H9 (cell line): ENCODE data around the gene SMG7. TPM values are rescaled to one million over a fixed set of nuclear protein-coding genes. Genes with fewer than 3 reads are reported as not detected.

Experiments used
- DNase-seq: peaks from one replicate; pipeline ENCODE4 v3.0.0-alpha.2; 2017
- H2AFZ ChIP-seq: one replicate; pipeline ENCODE4 v1.6.1; 2013; ENCODE audit warnings: mild to moderate bottlenecking, low read length, control low read depth, moderate library complexity
- H2AK5ac ChIP-seq: 2 replicates; pipeline ENCODE4 v1.6.1; 2013; ENCODE audit warnings: low read length, control low read depth, mixed read lengths; ENCODE audit not compliant: insufficient read length
- H2BK120ac ChIP-seq: one replicate; pipeline ENCODE4 v1.6.1; 2013; ENCODE audit warnings: low read depth, mild to moderate bottlenecking, low read length, control low read depth, inconsistent platforms; ENCODE audit not compliant: poor library complexity, severe bottlenecking
- H2BK12ac ChIP-seq: 2 replicates; pipeline ENCODE4 v1.6.1; 2013; ENCODE audit warnings: low read length, control low read depth, mixed read lengths, low read depth; ENCODE audit not compliant: insufficient read length
- H2BK15ac ChIP-seq: 2 replicates; pipeline ENCODE4 v1.6.1; 2013; ENCODE audit warnings: low read depth, low read length, control low read depth
- H2BK20ac ChIP-seq: one replicate; pipeline ENCODE4 v1.6.1; 2013; ENCODE audit warnings: low read depth, mild to moderate bottlenecking, low read length, control low read depth, inconsistent platforms; ENCODE audit not compliant: poor library complexity, severe bottlenecking
- H2BK5ac ChIP-seq: 2 replicates; pipeline ENCODE4 v1.6.1; 2013; ENCODE audit warnings: low read length, control low read depth, mixed read lengths; ENCODE audit not compliant: insufficient read length
- H3K14ac ChIP-seq: 2 replicates; pipeline ENCODE4 v1.6.1; 2013; ENCODE audit warnings: low read length, control low read depth; ENCODE audit not compliant: insufficient read depth
- H3K18ac ChIP-seq: 2 replicates; pipeline ENCODE4 v1.6.1; 2013; ENCODE audit warnings: low read depth, mild to moderate bottlenecking, mixed read lengths, low read length, control low read depth; ENCODE audit not compliant: insufficient read length
- H3K23ac ChIP-seq: 2 replicates; pipeline ENCODE4 v1.6.1; 2013; ENCODE audit warnings: low read length, control low read depth, mixed read lengths, low read depth; ENCODE audit not compliant: insufficient read length
- H3K23me2 ChIP-seq: 2 replicates; pipeline ENCODE4 v1.6.1; 2013; ENCODE audit warnings: low read depth, mild to moderate bottlenecking, mixed read lengths, low read length, control low read depth; ENCODE audit not compliant: insufficient read length, poor library complexity, severe bottlenecking
- H3K27ac ChIP-seq: 2 replicates; pipeline ENCODE4 v1.5.1; 2013; ENCODE audit warnings: low read length, control low read depth, mixed read lengths, low read depth; ENCODE audit not compliant: insufficient read length
- H3K27me3 ChIP-seq: 2 replicates; pipeline ENCODE4 v1.6.1; 2013; ENCODE audit warnings: low read length, control low read depth, inconsistent platforms; ENCODE audit not compliant: insufficient read depth
- H3K4ac ChIP-seq: 2 replicates; pipeline ENCODE4 v1.6.1; 2013; ENCODE audit warnings: low read depth, mild to moderate bottlenecking, control low read depth, inconsistent platforms, low read length, moderate library complexity
- H3K4me1 ChIP-seq: 2 replicates; pipeline ENCODE4 v1.6.1; 2013; ENCODE audit warnings: low read length, control low read depth, inconsistent platforms; ENCODE audit not compliant: insufficient read depth
- H3K4me2 ChIP-seq: 2 replicates; pipeline ENCODE4 v1.6.1; 2013; ENCODE audit warnings: low read length, control low read depth, mixed read lengths; ENCODE audit not compliant: insufficient read length, insufficient read depth
- H3K56ac ChIP-seq: 2 replicates; pipeline ENCODE4 v1.6.1; 2013; ENCODE audit warnings: low read depth, mild to moderate bottlenecking, mixed read lengths, low read length, control low read depth; ENCODE audit not compliant: insufficient read length
- H3K79me1 ChIP-seq: 2 replicates; pipeline ENCODE4 v1.6.1; 2013; ENCODE audit warnings: low read depth, mild to moderate bottlenecking, moderate library complexity, low read length, control low read depth, inconsistent platforms; ENCODE audit not compliant: insufficient read depth, poor library complexity, severe bottlenecking
- H3K79me2 ChIP-seq: 2 replicates; pipeline ENCODE4 v1.6.1; 2013; ENCODE audit warnings: low read length, control low read depth, inconsistent platforms; ENCODE audit not compliant: insufficient read depth
- H3K9ac ChIP-seq: 2 replicates; pipeline ENCODE4 v1.6.1; 2013; ENCODE audit warnings: low read length, control low read depth, mixed read lengths; ENCODE audit not compliant: insufficient read length; ENCODE audit errors: extremely low read depth
- H3K9me3 ChIP-seq: one replicate; pipeline ENCODE4 v1.6.1; 2013; ENCODE audit warnings: low read depth, low read length, inconsistent platforms; ENCODE audit not compliant: control insufficient read depth
- H3T11ph ChIP-seq: one replicate; pipeline ENCODE4 v1.6.1; 2013; ENCODE audit warnings: mild to moderate bottlenecking, low read length, control low read depth, inconsistent platforms
- H4K20me1 ChIP-seq: one replicate; pipeline ENCODE4 v1.6.1; 2013; ENCODE audit not compliant: control insufficient read depth, insufficient read length, insufficient read depth
- H4K5ac ChIP-seq: 2 replicates; pipeline ENCODE4 v1.6.1; 2013; ENCODE audit warnings: low read depth, mild to moderate bottlenecking, mixed read lengths, low read length, control low read depth; ENCODE audit not compliant: insufficient read length
- H4K8ac ChIP-seq: replicated peaks from 2 replicates; pipeline ENCODE4 v1.6.1; 2013; ENCODE audit warnings: low read length, control low read depth, mixed read lengths, low read depth; ENCODE audit not compliant: insufficient read length
- H4K91ac ChIP-seq: 2 replicates; pipeline ENCODE4 v1.6.1; 2013; ENCODE audit warnings: low read depth, mild to moderate bottlenecking, moderate library complexity, mixed read lengths, low read length, control low read depth; ENCODE audit not compliant: insufficient read length
- H3K27ac Mint-ChIP-seq, 3 experiments: 2 replicates in 2 of 3; 3 replicates in 1 of 3; pipeline ENCODE4 v1.8.0; 2020 to 2021; ENCODE audit warnings: mixed read lengths in 3 of 3, mild to moderate bottlenecking in 1 of 3, moderate library complexity in 1 of 3
- H3K27me3 Mint-ChIP-seq: 2 replicates; pipeline ENCODE4 v1.8.0; 2021; ENCODE audit warnings: low read depth, mild to moderate bottlenecking, moderate library complexity, mixed read lengths
- H3K36me3 Mint-ChIP-seq, 3 experiments: 2 replicates in 2 of 3; 3 replicates in 1 of 3; pipeline ENCODE4 v1.8.0; 2020 to 2021; ENCODE audit warnings: low read depth in 3 of 3, mixed read lengths in 3 of 3; ENCODE audit not compliant: insufficient read depth in 1 of 3
- H3K4me1 Mint-ChIP-seq, 2 experiments: 2 replicates each; pipeline ENCODE4 v1.8.0; 2020; ENCODE audit warnings: mixed read lengths in 2 of 2
- H3K4me3 Mint-ChIP-seq, 2 experiments: 2 replicates in 1 of 2; 3 replicates in 1 of 2; pipeline ENCODE4 v1.8.0; 2020 to 2021; ENCODE audit warnings: mild to moderate bottlenecking in 2 of 2, mixed read lengths in 2 of 2, moderate library complexity in 1 of 2
- H3K9me3 Mint-ChIP-seq, 2 experiments: 2 replicates in 1 of 2; 3 replicates in 1 of 2; pipeline ENCODE4 v1.8.0; 2020; ENCODE audit warnings: mild to moderate bottlenecking in 2 of 2, mixed read lengths in 2 of 2, moderate library complexity in 1 of 2
- WGBS: extraction: QIAGEN DNeasy Blood & Tissue Kit; methylation state at CpG from one replicate; pipeline ENCODE4 v1.1.7; 2013; ENCODE audit warnings: missing lambda C conversion rate, low lambda C conversion rate, mixed read lengths; ENCODE audit not compliant: insufficient read length; ENCODE audit errors: extremely low coverage; 5-methylcytosine and 5-hydroxymethylcytosine counted together
- total RNA-seq: library from RNA; stranded (reverse); gene quantifications from 2 replicates; pipeline ENCODE4 v1.2.1, GENCODE V29; 2021
- TF ChIP-seq, protein P1 (sequence below): fragments of 200-600 bp; sonication (generic); conservative IDR thresholded peaks from 3 replicates; pipeline ENCODE4 v1.8.0; 2021; ENCODE audit warnings: antibody characterized with exemption, mild to moderate bottlenecking

Gene SMG7
- total RNA-seq, 1 experiment from 2014 or later: 77.0 TPM

DNA sequence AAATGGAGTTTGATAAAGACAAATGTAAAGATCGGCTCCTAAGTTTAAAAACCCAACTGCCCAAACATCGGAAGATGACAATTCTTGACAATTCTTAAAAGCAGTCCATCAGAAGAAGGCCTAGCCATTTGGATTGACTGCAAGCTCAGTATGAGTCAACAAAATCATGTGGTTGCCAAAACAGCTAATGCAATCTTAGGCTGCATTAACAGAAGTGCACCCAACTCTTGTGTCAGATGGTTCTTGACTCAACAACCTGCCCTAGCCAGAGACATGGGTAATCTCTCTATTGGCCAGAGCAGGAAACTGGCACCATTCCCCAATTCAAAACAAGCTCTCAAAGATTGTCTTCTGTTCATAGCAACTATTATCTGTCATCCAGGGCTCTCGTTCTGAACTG, 127.8 kb downstream of the SMG7 start:
- Mint-ChIP-seq H3K27me3 (no peaks in the 10 kb centered on the region; the same call in none of the 2 replicates), H3K36me3 (no peaks in the 10 kb centered on the region), H3K27ac (no peak overlapping the region), H3K4me3 (no peak overlapping the region), H3K4me1 (no peaks in the 10 kb centered on the region), H3K9me3 (no peaks in the 10 kb centered on the region)
- no peak overlapping the region for H3K18ac ChIP-seq
- H3K4ac ChIP-seq: no peak overlapping the region
- no peak overlapping the region for H2BK20ac ChIP-seq
- H2BK5ac ChIP-seq: no peak overlapping the region
- no peak overlapping the region for H2BK15ac ChIP-seq
- DNase-seq: no peak
- H3K9ac ChIP-seq: no peak overlapping the region
- no CpG with 5 or more reads among the region's 3 CpGs for WGBS
- no peaks in the 10 kb centered on the region for H3K79me1 ChIP-seq
- H3K79me2 ChIP-seq: no peaks in the 10 kb centered on the region
- H3T11ph ChIP-seq: no peak overlapping the region
- H3K23ac ChIP-seq: no peak overlapping the region
- TF ChIP-seq, protein P1, sequence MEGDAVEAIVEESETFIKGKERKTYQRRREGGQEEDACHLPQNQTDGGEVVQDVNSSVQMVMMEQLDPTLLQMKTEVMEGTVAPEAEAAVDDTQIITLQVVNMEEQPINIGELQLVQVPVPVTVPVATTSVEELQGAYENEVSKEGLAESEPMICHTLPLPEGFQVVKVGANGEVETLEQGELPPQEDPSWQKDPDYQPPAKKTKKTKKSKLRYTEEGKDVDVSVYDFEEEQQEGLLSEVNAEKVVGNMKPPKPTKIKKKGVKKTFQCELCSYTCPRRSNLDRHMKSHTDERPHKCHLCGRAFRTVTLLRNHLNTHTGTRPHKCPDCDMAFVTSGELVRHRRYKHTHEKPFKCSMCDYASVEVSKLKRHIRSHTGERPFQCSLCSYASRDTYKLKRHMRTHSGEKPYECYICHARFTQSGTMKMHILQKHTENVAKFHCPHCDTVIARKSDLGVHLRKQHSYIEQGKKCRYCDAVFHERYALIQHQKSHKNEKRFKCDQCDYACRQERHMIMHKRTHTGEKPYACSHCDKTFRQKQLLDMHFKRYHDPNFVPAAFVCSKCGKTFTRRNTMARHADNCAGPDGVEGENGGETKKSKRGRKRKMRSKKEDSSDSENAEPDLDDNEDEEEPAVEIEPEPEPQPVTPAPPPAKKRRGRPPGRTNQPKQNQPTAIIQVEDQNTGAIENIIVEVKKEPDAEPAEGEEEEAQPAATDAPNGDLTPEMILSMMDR: no peak
- H3K4me1 ChIP-seq: no peaks in the 10 kb centered on the region
- H4K5ac ChIP-seq: no peak overlapping the region
- no peaks in the 10 kb centered on the region for H4K20me1 ChIP-seq
- H3K23me2 ChIP-seq: no peaks in the 10 kb centered on the region
- H2AFZ ChIP-seq: no peak overlapping the region
- no peak overlapping the region for H2AK5ac ChIP-seq
- H3K56ac ChIP-seq: no peak overlapping the region
- no peak overlapping the region for H4K91ac ChIP-seq
- H2BK120ac ChIP-seq: no peak overlapping the region
- H3K27ac ChIP-seq: no peak overlapping the region
- no peak overlapping the region for H2BK12ac ChIP-seq
- H4K8ac ChIP-seq: no peak overlapping the region
- no peaks in the 10 kb centered on the region for H3K9me3 ChIP-seq
- H3K27me3 ChIP-seq: no peaks in the 10 kb centered on the region; the same call in 1 of the 2 replicates
- no peak overlapping the region for H3K14ac ChIP-seq
- no peak overlapping the region for H3K4me2 ChIP-seq
